GM23338 (cell line): ENCODE data around the gene CHRNA4.

Experiments used
- CREB1 ChIP-seq: fragments of 250-450 bp; sonication (Bioruptor Pico); IDR thresholded peaks from 2 replicates; pipeline ENCODE4 v1.5.0; 2020; ENCODE audit warnings: low read depth, mild to moderate bottlenecking, moderate library complexity
- CTCF ChIP-seq, 2 experiments: fragments of 200-600 bp in 1 of 2; sonication (generic) in 1 of 2; conservative IDR thresholded peaks; 2 replicates each; pipeline versions ENCODE4 v1.5.1 to v1.6.1; 2016 to 2017; ENCODE audit warnings: antibody characterized with exemption in 2 of 2, low read depth in 2 of 2, mild to moderate bottlenecking in 2 of 2, moderate library complexity in 1 of 2
- ETS1 ChIP-seq: IDR thresholded peaks from 2 replicates; pipeline ENCODE4 v1.6.1; 2016; ENCODE audit warnings: antibody characterized with exemption
- EZH2 ChIP-seq: fragments of 200-600 bp; sonication (generic); IDR thresholded peaks from one replicate; pipeline ENCODE4 v1.8.0; 2017; ENCODE audit warnings: antibody characterized with exemption, mild to moderate bottlenecking, low read depth; ENCODE audit not compliant: unreplicated experiment
- EZH2phosphoT487 ChIP-seq: fragments of 200-600 bp; sonication (generic); IDR thresholded peaks from one replicate; pipeline ENCODE4 v1.8.1; 2018; ENCODE audit warnings: antibody characterized with exemption; ENCODE audit not compliant: unreplicated experiment
- JUNB ChIP-seq: IDR thresholded peaks from one replicate; pipeline ENCODE4 v1.6.1; 2016; ENCODE audit warnings: antibody characterized with exemption; ENCODE audit not compliant: unreplicated experiment
- NANOG ChIP-seq: IDR thresholded peaks from 2 replicates; pipeline ENCODE4 v1.6.1; 2016; ENCODE audit warnings: antibody characterized with exemption, borderline replicate concordance
- POLR2AphosphoS5 ChIP-seq: IDR thresholded peaks from 2 replicates; pipeline ENCODE4 v1.6.1; 2016; ENCODE audit warnings: antibody characterized with exemption, low read depth
- REST ChIP-seq: IDR thresholded peaks from one replicate; pipeline ENCODE4 v1.6.1; 2018; ENCODE audit warnings: antibody characterized with exemption; ENCODE audit not compliant: unreplicated experiment
- STAT1 ChIP-seq: IDR thresholded peaks from one replicate; pipeline ENCODE4 v1.6.1; 2016; ENCODE audit warnings: antibody characterized with exemption; ENCODE audit not compliant: unreplicated experiment
- ZNF114 ChIP-seq: fragments of 250-450 bp; sonication (Bioruptor Pico); IDR thresholded peaks from 2 replicates; pipeline ENCODE4 v1.5.0; 2020; ENCODE audit warnings: mild to moderate bottlenecking, moderate library complexity
- ZNF331 ChIP-seq: fragments of 250-450 bp; sonication (Bioruptor Pico); IDR thresholded peaks from 2 replicates; pipeline ENCODE4 v1.5.0; 2020; ENCODE audit warnings: low read depth, mild to moderate bottlenecking, moderate library complexity
- TF ChIP-seq, protein P1 (sequence below): fragments of 250-450 bp; sonication (Bioruptor Pico); IDR thresholded peaks from 2 replicates; pipeline ENCODE4 v1.5.0; 2020; ENCODE audit warnings: mild to moderate bottlenecking, moderate library complexity

DNA sequence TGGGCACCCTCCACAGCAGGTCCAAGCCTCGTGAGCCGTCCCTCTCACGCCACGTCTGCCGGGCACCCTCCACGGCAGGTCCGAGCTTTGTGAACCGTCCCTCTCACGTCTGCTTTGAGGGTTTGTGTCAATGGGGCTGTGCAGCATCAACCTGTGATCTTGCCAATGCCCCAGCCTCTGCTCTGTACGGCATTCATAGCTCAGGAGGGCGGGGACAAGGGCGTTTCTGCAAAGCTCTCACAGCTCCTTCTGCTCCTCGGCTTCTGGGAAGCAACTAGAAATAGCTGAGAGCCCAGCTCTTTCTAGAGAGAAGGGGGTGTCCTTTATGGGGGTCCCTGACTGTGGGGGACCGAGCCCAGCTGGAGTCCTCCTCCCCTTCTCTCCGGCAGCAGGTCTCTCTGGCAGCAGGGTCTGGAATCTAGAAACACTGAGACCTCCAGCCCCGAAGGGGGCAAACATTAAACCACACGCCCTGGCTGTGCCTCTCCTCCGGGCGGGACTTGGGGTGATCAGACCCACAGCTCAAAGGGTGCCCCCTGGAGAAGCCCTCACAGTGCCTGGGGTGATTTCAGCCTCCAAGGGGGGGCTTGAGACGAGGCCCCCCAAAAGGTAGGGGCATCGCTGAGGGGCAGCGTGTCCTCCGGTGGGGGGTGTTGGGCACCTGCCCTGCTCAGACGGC lies 41.2 kb upstream of the CHRNA4 start:
- TF ChIP-seq CTCF (conservative IDR thresholded peaks at IDR 0.05; ENCODE audit: low read depth in 2 of 2) (no peak), ZNF331 (CRISPR knock-in tag) (no peak), POLR2AphosphoS5 (no peak), EZH2 (no peak), REST (no peak), EZH2phosphoT487 (no peak), STAT1 (no peak), NANOG (no peak), ETS1 (no peak), JUNB (no peak), CREB1 (CRISPR knock-in tag) (no peak), ZNF114 (no peak)
- TF ChIP-seq, protein P1, sequence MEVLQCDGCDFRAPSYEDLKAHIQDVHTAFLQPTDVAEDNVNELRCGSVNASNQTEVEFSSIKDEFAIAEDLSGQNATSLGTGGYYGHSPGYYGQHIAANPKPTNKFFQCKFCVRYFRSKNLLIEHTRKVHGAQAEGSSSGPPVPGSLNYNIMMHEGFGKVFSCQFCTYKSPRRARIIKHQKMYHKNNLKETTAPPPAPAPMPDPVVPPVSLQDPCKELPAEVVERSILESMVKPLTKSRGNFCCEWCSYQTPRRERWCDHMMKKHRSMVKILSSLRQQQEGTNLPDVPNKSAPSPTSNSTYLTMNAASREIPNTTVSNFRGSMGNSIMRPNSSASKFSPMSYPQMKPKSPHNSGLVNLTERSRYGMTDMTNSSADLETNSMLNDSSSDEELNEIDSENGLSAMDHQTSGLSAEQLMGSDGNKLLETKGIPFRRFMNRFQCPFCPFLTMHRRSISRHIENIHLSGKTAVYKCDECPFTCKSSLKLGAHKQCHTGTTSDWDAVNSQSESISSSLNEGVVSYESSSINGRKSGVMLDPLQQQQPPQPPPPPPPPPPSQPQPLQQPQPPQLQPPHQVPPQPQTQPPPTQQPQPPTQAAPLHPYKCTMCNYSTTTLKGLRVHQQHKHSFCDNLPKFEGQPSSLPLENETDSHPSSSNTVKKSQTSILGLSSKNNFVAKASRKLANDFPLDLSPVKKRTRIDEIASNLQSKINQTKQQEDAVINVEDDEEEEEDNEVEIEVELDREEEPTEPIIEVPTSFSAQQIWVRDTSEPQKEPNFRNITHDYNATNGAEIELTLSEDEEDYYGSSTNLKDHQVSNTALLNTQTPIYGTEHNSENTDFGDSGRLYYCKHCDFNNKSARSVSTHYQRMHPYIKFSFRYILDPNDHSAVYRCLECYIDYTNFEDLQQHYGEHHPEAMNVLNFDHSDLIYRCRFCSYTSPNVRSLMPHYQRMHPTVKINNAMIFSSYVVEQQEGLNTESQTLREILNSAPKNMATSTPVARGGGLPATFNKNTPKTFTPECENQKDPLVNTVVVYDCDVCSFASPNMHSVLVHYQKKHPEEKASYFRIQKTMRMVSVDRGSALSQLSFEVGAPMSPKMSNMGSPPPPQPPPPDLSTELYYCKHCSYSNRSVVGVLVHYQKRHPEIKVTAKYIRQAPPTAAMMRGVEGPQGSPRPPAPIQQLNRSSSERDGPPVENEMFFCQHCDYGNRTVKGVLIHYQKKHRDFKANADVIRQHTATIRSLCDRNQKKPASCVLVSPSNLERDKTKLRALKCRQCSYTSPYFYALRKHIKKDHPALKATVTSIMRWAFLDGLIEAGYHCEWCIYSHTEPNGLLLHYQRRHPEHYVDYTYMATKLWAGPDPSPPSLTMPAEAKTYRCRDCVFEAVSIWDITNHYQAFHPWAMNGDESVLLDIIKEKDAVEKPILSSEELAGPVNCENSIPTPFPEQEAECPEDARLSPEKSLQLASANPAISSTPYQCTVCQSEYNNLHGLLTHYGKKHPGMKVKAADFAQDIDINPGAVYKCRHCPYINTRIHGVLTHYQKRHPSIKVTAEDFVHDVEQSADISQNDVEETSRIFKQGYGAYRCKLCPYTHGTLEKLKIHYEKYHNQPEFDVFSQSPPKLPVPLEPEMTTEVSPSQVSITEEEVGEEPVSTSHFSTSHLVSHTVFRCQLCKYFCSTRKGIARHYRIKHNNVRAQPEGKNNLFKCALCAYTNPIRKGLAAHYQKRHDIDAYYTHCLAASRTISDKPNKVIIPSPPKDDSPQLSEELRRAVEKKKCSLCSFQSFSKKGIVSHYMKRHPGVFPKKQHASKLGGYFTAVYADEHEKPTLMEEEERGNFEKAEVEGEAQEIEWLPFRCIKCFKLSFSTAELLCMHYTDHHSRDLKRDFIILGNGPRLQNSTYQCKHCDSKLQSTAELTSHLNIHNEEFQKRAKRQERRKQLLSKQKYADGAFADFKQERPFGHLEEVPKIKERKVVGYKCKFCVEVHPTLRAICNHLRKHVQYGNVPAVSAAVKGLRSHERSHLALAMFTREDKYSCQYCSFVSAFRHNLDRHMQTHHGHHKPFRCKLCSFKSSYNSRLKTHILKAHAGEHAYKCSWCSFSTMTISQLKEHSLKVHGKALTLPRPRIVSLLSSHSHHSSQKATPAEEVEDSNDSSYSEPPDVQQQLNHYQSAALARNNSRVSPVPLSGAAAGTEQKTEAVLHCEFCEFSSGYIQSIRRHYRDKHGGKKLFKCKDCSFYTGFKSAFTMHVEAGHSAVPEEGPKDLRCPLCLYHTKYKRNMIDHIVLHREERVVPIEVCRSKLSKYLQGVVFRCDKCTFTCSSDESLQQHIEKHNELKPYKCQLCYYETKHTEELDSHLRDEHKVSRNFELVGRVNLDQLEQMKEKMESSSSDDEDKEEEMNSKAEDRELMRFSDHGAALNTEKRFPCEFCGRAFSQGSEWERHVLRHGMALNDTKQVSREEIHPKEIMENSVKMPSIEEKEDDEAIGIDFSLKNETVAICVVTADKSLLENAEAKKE, result no peak
